Skeletal muscle tissue (tissue), 4 donors: Measurements from ENCODE around the gene KRTAP1-4. TPM values are rescaled to one million over a fixed set of nuclear protein-coding genes. Genes with fewer than 3 reads are reported as not detected.

Experiments used
- H3K27ac ChIP-seq: one replicate; pipeline ENCODE4 v1.7.0; 2013; ENCODE audit warnings: mild to moderate bottlenecking, low read depth, low read length, inconsistent platforms
- H3K27me3 ChIP-seq, 3 donors: one replicate each; pipeline ENCODE4 v1.7.0; 2013; ENCODE audit warnings: low read length in 3 of 3; ENCODE audit not compliant: control insufficient read depth in 3 of 3, insufficient read depth in 3 of 3
- H3K36me3 ChIP-seq, 3 donors: one replicate each; pipeline ENCODE4 v1.7.0; 2013; ENCODE audit warnings: low read length in 3 of 3; ENCODE audit not compliant: control insufficient read depth in 3 of 3, insufficient read depth in 3 of 3
- H3K4me1 ChIP-seq, 3 donors: one replicate each; pipeline ENCODE4 v1.7.0; 2013; ENCODE audit warnings: low read length in 3 of 3, mild to moderate bottlenecking in 3 of 3; ENCODE audit not compliant: control insufficient read depth in 3 of 3, insufficient read depth in 3 of 3
- H3K4me3 ChIP-seq, 3 donors: one replicate each; pipeline ENCODE4 v1.7.0; 2013; ENCODE audit warnings: low read length in 3 of 3
- H3K9ac ChIP-seq, 3 donors: one replicate each; pipeline ENCODE4 v1.7.0; 2013; ENCODE audit warnings: low read length in 3 of 3, mild to moderate bottlenecking in 3 of 3, moderate library complexity in 2 of 3, low read depth in 1 of 3
- H3K9me3 ChIP-seq, 3 donors: one replicate each; pipeline ENCODE4 v1.7.0; 2013; ENCODE audit warnings: low read length in 3 of 3; ENCODE audit not compliant: control insufficient read depth in 3 of 3
- total RNA-seq: library from RNA; depleted of rRNA; stranded (reverse); fragments of >200 nt; gene quantifications from one replicate; pipeline ENCODE4 v1.2.3, GENCODE V29; 2014
- donor health status: Osteomylitis.

The KRTAP1-4 gene
- total RNA-seq, 1 donor from 2014 or later = not detected

DNA sequence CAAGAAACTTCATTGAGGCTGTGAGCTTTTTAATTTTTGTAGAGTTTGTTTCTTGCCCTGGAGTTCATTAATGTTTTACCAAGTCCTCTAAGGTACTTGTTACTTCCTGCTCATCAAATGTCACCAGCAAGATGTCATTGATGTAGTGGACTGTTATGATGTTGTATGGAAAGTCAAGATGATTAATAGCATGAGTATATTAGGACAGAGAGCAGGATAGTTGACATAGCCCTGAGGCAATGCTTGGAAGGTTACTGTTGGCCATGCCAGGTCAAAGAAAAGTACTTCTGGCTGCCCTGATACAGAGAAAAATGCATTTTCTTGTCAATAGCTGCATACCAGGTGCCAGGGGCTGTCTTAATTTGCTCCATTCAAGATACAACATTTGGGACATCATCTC lies 9.7 kb downstream of the KRTAP1-4 start:
- Histone ChIP-seq H3K4me1 (no peaks in the 10 kb centered on the region), H3K36me3 (no peaks in the 10 kb centered on the region), H3K9ac (no peak overlapping the region), H3K9me3 (no peaks in the 10 kb centered on the region), H3K4me3 (no peak overlapping the region), H3K27me3 (peaks cover 0 to 2% (median 0%) of the 10 kb centered on the region in 3 donors), H3K27ac (no peak overlapping the region)

DNA sequence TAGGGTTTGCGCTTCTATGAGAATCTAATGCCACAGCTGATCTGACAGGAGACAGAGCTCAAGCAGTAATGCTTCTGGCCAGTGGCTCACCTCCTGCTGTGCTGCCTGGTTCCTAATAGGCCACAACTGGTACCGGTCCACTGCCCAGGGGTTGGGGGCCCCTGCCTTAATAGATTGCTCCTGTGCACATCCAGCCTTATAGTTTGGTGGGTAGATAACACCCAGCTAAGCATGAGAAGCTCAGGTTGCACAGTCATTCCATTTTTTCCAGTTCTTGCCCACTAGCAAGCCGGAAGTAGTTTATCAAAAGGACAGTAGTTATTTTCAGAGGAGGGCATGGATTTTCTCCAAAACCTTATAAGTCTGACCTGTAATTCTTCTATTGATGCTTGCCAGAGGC lies 10.6 kb downstream of the KRTAP1-4 start:
- Histone ChIP-seq H3K27ac (no peak overlapping the region), H3K9ac (no peak overlapping the region), H3K4me3 (no peak overlapping the region), H3K36me3 (no peaks in the 10 kb centered on the region), H3K4me1 (no peaks in the 10 kb centered on the region), H3K9me3 (no peaks in the 10 kb centered on the region), H3K27me3 (no peaks in the 10 kb centered on the region)

DNA sequence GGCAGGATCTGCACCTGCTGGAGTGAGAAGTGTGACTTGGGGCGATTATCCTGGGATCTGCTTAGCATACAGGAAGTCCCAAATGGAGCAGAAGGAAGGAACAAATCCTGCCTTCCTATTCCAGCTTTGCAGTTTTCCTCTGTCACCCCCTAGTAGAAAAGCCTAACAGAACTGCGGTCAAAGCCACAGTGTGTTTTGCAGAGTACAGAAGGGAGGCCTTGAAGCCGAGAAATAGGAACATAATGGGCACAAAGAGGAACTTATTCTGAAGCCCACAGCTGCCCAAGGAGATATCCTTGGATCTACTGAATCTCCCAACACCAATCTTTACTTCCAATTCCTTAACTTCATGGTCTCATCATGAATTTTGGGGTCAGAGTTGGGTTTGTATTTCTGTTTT lies 11.5 kb downstream of the KRTAP1-4 start:
- H3K4me1 ChIP-seq = no peaks in the 10 kb centered on the region

DNA sequence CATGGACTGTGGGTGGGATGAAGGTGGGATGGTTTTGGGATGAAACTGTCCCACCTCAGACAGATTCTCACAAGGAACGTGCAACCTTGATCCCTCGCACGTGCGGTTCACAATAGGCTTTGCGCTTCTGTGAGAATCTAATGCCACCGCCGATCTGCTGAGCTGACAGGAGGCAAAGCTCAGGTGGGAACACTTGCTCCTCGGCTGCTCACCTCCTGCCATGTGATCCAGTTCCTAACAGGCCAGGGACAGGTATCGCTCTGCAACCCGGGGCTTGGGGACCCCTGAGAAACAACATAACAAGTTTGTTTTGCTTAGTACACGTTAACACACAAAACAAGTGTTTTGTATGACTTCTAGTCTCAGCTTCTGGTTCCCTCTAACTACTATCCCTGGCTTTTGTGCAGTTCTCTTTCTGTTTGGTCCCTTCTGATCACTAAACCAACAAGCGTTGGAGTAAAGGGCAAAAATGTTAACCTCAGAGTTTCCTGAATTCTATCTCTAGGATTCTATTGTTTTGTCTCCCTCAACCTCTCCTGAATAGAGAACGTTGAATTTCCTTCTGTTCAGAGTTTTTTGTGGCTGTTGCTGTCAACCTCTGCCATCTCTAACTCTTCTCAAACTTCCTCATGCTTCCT lies 13.3 kb downstream of the KRTAP1-4 start:
- H3K9ac ChIP-seq = no peak overlapping the region
- H3K36me3 ChIP-seq = no peaks in the 10 kb centered on the region
- H3K27ac ChIP-seq = no peak overlapping the region
- no peaks in the 10 kb centered on the region for H3K27me3 ChIP-seq
- H3K4me3 ChIP-seq = no peak overlapping the region
- peaks cover 0 to 6% (median 5%) of the 10 kb centered on the region in 3 donors for H3K4me1 ChIP-seq
- no peaks in the 10 kb centered on the region for H3K9me3 ChIP-seq

More for the DNA sequence above, 11.5 kb downstream of the KRTAP1-4 start:
- Histone ChIP-seq H3K9ac (no peak overlapping the region), H3K4me3 (no peak overlapping the region), H3K27me3 (no peaks in the 10 kb centered on the region), H3K36me3 (no peaks in the 10 kb centered on the region), H3K27ac (no peak overlapping the region), H3K9me3 (no peaks in the 10 kb centered on the region)

DNA sequence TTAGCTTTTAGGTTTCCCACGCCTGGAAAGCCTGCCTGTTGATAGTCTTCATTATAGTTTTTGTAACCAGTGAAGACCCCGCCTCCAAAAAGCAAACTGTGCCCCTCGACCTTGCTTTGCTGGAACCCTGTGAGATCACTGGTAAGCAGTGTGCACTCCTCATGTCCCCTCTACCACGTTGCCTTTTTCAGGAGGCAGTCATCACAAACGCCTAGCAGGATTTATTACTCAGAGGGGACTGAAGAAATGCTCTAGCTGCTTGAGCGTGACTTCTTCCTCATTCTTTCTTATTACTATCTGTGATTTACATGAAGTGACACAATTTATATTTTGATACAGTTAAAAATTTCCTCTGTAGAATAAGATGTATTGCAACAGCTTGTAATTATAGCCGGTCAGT lies 14.5 kb downstream of the KRTAP1-4 start:
- H3K4me1 ChIP-seq = peaks cover 0 to 6% (median 5%) of the 10 kb centered on the region in 3 donors
- no peak overlapping the region for H3K27ac ChIP-seq
- H3K9me3 ChIP-seq = no peaks in the 10 kb centered on the region
- no peaks in the 10 kb centered on the region for H3K27me3 ChIP-seq
- no peaks in the 10 kb centered on the region for H3K36me3 ChIP-seq
- H3K9ac ChIP-seq = no peak overlapping the region
- no peak overlapping the region for H3K4me3 ChIP-seq

DNA sequence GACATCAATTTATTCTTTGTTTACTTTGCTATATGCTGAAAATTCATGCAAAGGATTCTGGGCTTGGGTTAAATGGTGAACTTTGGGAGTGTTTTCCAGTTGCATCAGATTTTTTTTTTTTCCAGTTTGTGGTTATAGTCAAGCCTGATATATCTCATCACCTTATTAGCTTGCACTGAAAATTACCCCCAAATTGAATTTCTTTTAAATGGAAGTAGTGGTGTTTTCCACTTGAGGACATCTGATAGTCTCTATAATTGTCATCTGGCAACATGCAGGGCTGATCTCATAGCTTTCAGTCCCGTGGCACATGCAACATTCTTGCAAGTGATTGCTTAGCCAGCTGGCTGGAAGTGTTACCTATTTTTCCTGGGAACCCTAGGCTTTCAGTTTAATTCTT lies 16.4 kb downstream of the KRTAP1-4 start:
- Histone ChIP-seq H3K9ac (no peak overlapping the region), H3K4me1 (peaks cover 0 to 6% (median 5%) of the 10 kb centered on the region in 3 donors), H3K36me3 (no peaks in the 10 kb centered on the region), H3K4me3 (no peak overlapping the region), H3K9me3 (no peaks in the 10 kb centered on the region), H3K27ac (no peak overlapping the region), H3K27me3 (no peaks in the 10 kb centered on the region)

DNA sequence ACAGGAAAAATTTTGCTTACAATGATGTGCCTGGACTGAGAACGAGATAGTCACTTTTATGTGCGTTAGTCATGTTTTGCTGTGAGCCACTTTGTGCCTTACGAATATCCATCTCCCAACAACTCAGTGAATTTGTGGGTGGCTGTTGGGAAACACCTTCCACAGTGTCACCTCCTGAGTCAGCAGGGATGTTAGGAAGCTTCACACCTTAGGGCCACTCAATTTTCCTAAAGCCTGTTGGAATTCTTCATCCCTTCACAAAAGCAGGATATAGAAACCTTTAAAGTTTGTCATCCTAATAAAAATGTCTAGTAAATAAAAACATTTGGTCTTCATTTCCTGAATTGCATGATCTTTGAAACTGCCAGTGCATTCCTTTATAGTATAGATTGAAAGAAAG lies 16.8 kb downstream of the KRTAP1-4 start:
- Histone ChIP-seq H3K27me3 (no peaks in the 10 kb centered on the region), H3K4me3 (no peak overlapping the region), H3K9ac (no peak overlapping the region), H3K36me3 (no peaks in the 10 kb centered on the region), H3K4me1 (peaks cover 0 to 6% (median 5%) of the 10 kb centered on the region in 3 donors), H3K27ac (no peak overlapping the region), H3K9me3 (no peaks in the 10 kb centered on the region)

DNA sequence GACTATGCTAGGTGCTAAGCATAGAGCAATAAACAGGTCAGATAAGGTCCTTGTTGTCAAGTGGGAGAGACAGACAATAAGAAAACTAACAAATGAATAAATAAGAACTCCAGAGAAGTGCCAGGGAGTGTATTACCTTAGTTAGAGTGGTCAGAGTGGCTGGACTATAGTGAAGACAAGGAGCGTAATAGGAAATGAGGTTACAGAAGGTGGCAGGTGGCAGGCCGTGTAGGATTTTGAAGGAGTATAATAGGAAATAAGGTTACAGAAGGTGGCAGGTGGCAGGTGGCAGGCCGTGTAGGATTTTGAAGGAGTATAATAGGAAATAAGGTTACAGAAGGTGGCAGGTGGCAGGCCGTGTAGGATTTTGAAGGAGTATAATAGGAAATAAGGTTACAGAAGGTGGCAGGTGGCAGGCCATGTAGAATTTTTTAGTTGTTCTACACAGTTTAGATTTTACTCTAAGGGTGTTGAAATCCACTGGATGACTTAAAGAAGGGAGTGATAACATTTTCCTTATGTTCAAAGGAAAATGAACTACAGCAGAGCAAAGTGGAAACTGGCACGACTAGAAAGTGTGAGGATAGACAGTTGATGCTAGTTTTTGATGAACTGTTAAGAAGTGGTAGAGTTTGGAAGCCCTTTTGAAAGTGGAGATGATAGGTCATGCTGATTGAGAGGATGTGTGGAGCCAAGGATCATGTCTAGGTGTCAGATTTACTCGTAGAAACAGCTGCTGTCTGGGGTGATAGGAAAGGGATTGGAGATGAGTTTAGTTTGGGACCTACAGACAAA lies 17.5 kb downstream of the KRTAP1-4 start:
- Histone ChIP-seq H3K4me1 (peaks cover 0 to 6% (median 5%) of the 10 kb centered on the region in 3 donors), H3K27me3 (no peaks in the 10 kb centered on the region), H3K9me3 (no peaks in the 10 kb centered on the region), H3K36me3 (no peaks in the 10 kb centered on the region), H3K9ac (no peak overlapping the region), H3K4me3 (no peak overlapping the region), H3K27ac (no peak overlapping the region)

DNA sequence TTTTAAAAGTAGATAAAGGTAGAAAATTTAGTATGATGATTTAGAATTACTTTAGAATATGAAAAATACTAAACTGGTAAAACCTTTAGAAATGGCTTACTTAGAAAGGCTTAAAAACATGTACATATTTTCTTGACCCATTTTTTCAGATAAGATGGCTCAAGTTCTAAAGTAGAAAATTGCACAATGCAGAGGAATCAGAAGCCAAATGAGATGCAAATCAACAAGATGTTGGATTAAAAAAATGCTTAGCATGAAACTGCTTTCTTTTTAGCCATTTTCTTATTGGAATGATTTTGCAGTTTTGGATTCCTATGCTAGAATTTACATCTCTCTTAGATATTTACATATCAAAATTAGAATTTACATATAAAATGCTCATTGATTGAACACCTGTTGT lies 19.6 kb downstream of the KRTAP1-4 start:
- Histone ChIP-seq H3K27me3 (no peaks in the 10 kb centered on the region), H3K9me3 (no peaks in the 10 kb centered on the region), H3K9ac (no peak overlapping the region)

DNA sequence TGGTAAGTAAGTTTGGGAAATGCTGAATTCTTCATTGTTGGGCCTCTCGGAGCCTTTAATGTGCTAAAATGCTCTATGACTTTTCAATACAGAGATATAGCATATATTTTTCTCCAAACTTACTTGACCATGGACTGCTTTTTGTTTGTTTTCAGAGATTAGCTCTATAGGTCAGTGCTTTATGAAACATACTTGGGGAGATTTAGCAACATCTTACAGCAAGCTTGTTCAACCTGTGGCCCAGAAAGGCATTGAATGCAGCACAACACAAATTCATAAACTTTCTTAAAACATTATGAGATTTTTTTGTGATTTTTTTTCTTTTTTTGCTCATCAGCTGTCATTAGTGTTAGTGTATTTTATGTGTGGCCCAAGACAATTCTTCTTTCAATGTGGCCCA lies 20.1 kb downstream of the KRTAP1-4 start:
- Histone ChIP-seq H3K27me3 (no peaks in the 10 kb centered on the region), H3K4me3 (no peak overlapping the region), H3K36me3 (no peaks in the 10 kb centered on the region), H3K9me3 (no peaks in the 10 kb centered on the region), H3K4me1 (peaks cover 0 to 6% (median 5%) of the 10 kb centered on the region in 3 donors), H3K9ac (no peak overlapping the region), H3K27ac (no peak overlapping the region)

More for the DNA sequence above, 19.6 kb downstream of the KRTAP1-4 start:
- no peak overlapping the region for H3K4me3 ChIP-seq
- H3K27ac ChIP-seq = no peak overlapping the region
- H3K36me3 ChIP-seq = no peaks in the 10 kb centered on the region
- H3K4me1 ChIP-seq = peaks cover 0 to 6% (median 5%) of the 10 kb centered on the region in 3 donors
